HG02840 (cell line): Measurements from ENCODE around the gene AQP12B.

ENCODE experiments used
- ATAC-seq: cut with Tn5 transposase; IDR thresholded peaks from one replicate; pipeline ENCODE4 v1.9.1; 2021; ENCODE audit warnings: mild to moderate bottlenecking, moderate library complexity, moderate number of reproducible peaks; ENCODE audit not compliant: unreplicated experiment, low FRiP score

AQP12B gene

GRCh38 chr2:240637116-240637900, 45.4 kb downstream of the AQP12B start:
- ATAC-seq: no peak

- no peak for ATAC-seq
Measured at GRCh38 chr2:240636563-240637115, 46.0 kb downstream of the AQP12B start.

GRCh38 chr2:240635998-240636547, 46.6 kb downstream of the AQP12B start:
- ATAC-seq: no peak

- ATAC-seq: no peak
Measured at GRCh38 chr2:240635121-240635997, 47.3 kb downstream of the AQP12B start.

- no peak for ATAC-seq
Measured at GRCh38 chr2:240632306-240632721, 50.4 kb downstream of the AQP12B start.

GRCh38 chr2:240631548-240632305, 51.0 kb downstream of the AQP12B start:
- ATAC-seq: no peak

GRCh38 chr2:240630771-240631547, 51.7 kb downstream of the AQP12B start:
- ATAC-seq: no peak

- no peak for ATAC-seq
Measured at GRCh38 chr2:240629968-240630770, 52.5 kb downstream of the AQP12B start.

- ATAC-seq: no peak
Measured at GRCh38 chr2:240629619-240629967, 53.1 kb downstream of the AQP12B start.

GRCh38 chr2:240628808-240629618, 53.7 kb downstream of the AQP12B start:
- ATAC-seq: no peak

GRCh38 chr2:240628507-240628807, 54.2 kb downstream of the AQP12B start:
- no peak for ATAC-seq

- ATAC-seq: no peak
Measured at GRCh38 chr2:240627736-240628506, 54.8 kb downstream of the AQP12B start.

GRCh38 chr2:240626531-240627300, 56.0 kb downstream of the AQP12B start:
- no peak for ATAC-seq
